Activated T-cell treated with anti-CD3 and anti-CD28 coated beads, Interleukin-2, amount 50 U/mL, for 24 hours (primary cell): ENCODE measurements around the gene ISYNA1.

Source experiments
- DNase-seq: peaks from one replicate; pipeline ENCODE4 v3.0.0-alpha.2; 2020
- H3K27ac Mint-ChIP-seq: 2 replicates; pipeline ENCODE4 v1.8.0; 2020; ENCODE audit warnings: mild to moderate bottlenecking, mixed read lengths
- H3K27me3 Mint-ChIP-seq: 2 replicates; pipeline ENCODE4 v1.8.0; 2020; ENCODE audit warnings: mixed read lengths
- H3K36me3 Mint-ChIP-seq: 2 replicates; pipeline ENCODE4 v1.8.0; 2020; ENCODE audit warnings: low read depth, mixed read lengths
- H3K4me1 Mint-ChIP-seq: 2 replicates; pipeline ENCODE4 v1.8.0; 2020; ENCODE audit warnings: low read depth, mixed read lengths
- H3K4me3 Mint-ChIP-seq: 2 replicates; pipeline ENCODE4 v1.8.0; 2020; ENCODE audit warnings: mild to moderate bottlenecking, moderate library complexity, mixed read lengths
- H3K9me3 Mint-ChIP-seq: 2 replicates; pipeline ENCODE4 v1.8.0; 2020; ENCODE audit warnings: mixed read lengths

Gene ISYNA1

DNA sequence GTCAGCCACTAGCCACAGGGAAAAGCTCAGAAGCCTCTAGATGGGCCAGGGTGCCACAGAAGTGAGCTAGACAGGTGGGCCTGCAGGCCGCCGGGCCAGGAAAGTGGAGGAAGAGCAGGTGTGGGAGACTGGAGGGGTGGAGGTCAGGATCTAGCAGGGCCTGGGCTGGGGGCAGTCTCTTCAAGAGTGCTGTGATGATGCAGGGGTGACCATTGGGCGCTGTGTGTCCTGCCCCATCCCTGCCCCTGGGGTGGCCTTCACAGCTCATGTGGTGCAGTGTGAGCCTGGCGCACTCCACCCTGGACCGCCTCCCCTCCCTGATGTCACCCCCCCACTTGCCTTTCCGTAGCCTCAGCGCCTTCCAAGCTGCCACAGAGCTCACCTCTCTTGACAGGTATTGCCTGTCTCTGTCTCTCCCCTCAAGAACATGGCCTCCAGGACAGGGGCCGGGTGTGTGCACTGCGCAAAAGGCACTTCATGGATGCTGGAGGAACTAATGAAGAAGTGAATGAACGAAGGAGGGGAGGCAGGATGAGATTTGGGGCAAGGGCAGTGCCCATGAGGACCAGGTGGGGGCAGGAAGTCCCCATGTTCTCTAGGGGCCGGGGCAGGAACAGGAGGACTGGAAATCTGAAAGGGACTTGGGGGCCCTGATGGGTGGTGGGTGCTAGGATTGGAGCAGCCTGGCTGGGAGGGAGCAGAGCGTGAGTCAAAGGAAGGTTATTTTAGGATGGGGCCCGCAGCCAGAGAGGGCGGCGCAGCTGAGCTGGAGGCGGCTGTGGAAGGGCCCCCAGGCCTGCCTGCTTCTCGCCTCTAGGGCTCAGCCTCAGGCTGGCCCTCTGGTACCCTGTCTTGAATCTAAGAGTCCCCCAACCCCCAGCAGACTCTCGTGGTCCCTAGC, 12.2 kb downstream of the ISYNA1 start:
- Mint-ChIP-seq H3K4me1 (peaks cover 63% of the 10 kb centered on the region), H3K36me3 (peaks cover 41% of the 10 kb centered on the region), H3K4me3 (no peak overlapping the region), H3K9me3 (no peaks in the 10 kb centered on the region), H3K27ac (peak overlapping the region; percentile 54), H3K27me3 (no peaks in the 10 kb centered on the region)
- DNase-seq = no peak

DNA sequence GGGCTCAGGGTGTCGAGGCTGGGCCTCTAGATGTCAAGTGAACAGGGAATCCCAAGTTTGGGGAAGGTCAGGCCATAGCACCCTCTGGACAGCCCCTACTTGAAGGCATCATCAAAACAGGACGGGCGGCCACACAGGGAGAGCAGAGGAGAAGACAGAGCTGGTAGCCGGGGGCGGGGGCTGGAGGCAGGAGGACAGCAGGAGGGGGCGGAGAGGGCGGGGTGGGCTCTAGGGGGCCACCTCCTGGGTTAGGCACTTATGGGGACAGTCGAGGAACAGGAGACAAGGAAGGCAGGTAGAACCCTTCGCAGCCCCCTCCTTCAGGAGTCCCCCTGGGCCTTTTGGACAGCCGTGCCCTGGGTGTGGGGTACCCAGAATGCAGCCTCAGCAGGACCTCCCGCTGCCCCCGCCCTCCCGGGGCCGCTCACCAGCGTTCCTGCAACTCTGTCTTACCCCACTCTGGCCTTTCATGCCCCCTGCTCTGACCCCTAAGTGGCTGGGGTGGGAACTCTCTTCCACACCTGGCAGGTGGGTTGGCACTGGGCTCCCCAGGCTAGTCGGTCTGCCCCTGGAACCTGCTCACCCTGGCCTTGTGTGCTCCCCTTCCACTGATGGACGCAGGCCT, 12.9 kb downstream of the ISYNA1 start:
- Mint-ChIP-seq H3K27me3 (no peaks in the 10 kb centered on the region), H3K27ac (peak overlapping the region; percentile 54), H3K9me3 (no peaks in the 10 kb centered on the region), H3K36me3 (peaks cover 42% of the 10 kb centered on the region), H3K4me1 (peaks cover 66% of the 10 kb centered on the region), H3K4me3 (no peak overlapping the region)
- no peak for DNase-seq

DNA sequence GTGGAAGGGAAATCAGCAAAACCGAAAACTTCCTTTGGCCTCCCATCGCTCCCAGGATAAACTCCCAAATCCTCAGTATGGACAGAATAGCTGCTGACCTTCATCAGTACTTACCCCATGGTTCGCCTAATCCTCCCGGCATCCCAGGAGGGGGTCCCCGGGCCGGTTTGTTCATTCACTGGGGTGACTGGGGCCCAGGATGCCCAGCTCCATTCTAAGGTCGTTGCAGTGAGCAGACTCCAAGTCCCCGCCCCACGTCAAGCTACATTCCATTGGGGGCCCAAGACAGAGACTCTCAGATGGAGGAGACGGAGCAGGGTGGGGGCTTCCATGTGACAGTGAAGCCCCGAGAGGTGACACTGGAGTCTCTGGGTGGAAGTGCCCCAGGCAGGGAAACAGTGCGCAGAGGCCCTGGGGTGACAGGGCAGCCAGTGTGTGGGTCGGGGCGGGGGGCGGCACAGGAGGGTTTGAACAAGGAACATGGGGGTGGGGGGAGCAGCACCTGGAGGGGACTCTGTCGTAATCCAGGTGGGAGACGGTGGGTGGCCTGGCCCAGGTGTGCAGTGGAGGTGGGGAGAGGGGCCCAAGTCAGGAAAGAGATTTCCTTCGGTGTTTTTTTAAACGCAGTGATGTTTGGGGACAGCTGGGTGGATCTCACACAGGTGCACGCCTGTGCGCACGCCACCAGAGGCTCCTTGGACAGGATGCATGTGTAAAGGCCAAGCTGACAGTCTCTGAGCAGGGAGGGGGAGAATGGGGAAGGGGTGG, 13.6 kb downstream of the ISYNA1 start:
- H3K4me3 Mint-ChIP-seq = no peak overlapping the region

DNA sequence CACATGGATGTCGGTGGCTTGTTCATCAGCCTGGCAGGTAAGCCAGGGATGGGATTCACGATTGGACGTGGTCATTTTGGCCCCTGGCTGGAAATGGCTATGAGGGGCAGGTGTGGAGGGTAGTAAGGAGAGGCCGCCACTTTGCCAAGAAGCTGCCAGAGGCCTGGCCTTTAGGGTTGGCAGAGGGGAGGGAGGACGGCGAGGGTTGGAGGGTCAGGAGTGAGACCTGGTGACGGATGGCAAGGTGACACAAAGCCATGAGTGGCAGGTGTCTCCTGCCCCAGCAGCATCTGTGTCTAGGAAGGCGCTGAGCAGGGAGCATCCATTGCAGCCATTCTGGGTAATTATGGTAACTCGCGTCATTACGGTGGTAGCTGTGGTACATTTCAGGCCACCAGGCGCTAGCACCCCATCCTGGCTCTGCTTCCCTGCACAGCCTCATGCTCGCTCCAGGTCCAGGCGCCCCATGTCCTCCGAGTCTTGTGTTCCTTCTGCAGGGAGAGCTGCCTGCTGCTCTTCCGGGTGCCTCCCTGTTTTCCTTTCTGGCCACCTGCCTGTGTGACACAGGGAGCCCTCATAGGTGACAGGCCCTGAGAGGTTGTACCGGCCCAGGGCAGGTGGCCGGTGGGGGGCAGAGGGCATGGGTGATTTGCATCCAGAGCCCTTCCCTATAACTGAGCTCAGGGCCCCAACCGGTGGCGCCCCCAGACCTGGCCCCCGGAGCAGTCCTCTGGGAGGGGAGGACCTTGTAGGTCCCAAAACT, 14.5 kb downstream of the ISYNA1 start:
- Mint-ChIP-seq H3K27me3 (peaks cover 6% of the 10 kb centered on the region), H3K27ac (peak overlapping the region; percentile 87), H3K36me3 (peaks cover 42% of the 10 kb centered on the region), H3K4me3 (peak overlapping the region; percentile 87), H3K4me1 (peaks cover 64% of the 10 kb centered on the region), H3K9me3 (no peaks in the 10 kb centered on the region)
- DNase-seq = no peak

More for the DNA sequence above, 13.6 kb downstream of the ISYNA1 start:
- Mint-ChIP-seq H3K27ac (no peak overlapping the region), H3K27me3 (no peaks in the 10 kb centered on the region), H3K36me3 (peaks cover 42% of the 10 kb centered on the region), H3K4me1 (peaks cover 60% of the 10 kb centered on the region), H3K9me3 (no peaks in the 10 kb centered on the region)
- DNase-seq = no peak

DNA sequence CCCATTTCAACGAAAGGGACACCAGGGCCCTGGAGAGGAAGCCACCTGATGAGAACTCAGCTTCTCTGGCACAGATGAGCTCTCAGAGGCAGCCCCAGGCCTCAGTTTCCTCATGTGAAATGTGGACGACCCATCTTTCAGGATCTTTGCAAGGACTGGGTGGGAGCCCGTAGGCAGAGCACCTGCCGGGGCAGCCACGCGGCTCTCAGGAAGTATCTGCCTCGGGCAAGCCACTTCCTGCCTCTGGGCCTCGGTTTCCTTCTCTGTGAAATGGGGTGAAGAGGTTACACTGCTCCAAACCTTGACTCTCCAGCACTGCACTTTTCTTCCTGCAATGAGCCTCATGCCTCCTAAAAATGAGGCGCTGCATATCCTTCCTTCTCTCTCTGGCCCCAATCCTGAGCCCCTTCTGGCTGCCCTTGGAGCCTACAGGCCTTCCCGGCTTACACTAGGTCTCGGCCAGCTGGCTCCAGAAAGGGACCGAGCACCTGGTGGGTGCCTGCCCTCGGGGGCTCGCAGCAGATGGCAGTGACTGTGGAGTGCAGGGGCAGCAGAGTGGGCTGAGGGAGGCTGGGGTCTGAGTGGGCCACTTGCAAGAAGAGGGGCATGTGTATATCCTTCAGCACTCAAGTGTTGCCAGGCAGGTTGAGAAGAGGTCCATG, 15.3 kb downstream of the ISYNA1 start:
- Mint-ChIP-seq H3K4me1 (peaks cover 69% of the 10 kb centered on the region), H3K27me3 (peaks cover 14% of the 10 kb centered on the region), H3K36me3 (peaks cover 39% of the 10 kb centered on the region), H3K27ac (peak overlapping the region; percentile 87), H3K9me3 (no peaks in the 10 kb centered on the region), H3K4me3 (peak overlapping the region; percentile 87)
- DNase-seq = peak; percentile 48

DNA sequence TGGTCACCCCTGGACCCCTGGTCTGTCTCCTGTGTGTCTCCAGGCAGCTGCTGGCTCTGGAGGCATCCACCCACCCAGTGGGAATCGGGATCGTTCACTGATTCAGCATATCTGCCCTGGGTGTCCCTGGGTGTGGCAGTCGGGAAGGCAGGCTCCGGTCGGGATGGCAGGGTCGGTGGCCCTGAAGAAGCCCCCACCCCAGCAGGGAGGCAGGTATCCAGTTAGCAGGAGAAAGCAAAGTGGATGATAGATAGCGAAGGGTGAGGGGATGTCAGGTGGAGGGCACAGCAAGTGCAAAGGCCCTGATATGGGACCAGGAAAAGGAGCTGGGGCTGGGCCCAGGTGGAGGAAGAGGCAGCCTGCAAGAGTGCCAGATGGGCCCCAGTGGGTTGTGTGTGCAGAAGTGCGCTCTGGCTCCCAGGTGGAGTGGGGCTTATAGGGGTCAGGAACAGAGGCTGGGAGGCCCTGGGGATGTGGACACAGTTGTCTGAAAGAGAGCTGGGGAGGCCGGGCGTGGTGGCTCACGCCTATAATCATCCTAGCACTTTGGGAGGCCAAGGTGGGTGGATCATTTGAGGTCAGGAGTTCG, 16.5 kb downstream of the ISYNA1 start:
- H3K36me3 Mint-ChIP-seq = peaks cover 35% of the 10 kb centered on the region
- H3K9me3 Mint-ChIP-seq = no peaks in the 10 kb centered on the region
- H3K4me3 Mint-ChIP-seq = peak overlapping the region; percentile 87
- peak overlapping the region; percentile 87 for H3K27ac Mint-ChIP-seq
- peak; percentile 37 for DNase-seq
- H3K27me3 Mint-ChIP-seq = peaks cover 23% of the 10 kb centered on the region
- H3K4me1 Mint-ChIP-seq = peaks cover 76% of the 10 kb centered on the region

DNA sequence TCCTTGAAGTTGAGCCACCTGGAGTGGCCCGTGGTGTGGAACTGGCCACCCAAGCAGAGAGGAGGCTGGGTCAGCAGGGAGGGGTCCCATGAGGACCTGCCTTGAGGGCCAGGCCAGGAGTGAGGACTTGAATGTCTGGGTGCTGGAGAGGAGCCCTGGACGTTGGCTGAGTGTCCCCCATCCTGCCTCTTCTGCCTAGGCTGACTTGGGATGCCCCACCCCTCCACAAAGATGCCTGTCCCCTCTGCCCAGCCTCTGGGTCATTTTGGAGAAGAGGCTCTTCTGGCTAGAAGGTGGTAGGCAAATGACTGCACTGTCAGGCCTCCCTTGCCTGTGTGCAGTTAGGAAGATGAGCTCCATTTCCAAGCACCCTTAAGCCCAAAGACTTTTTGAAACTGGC, 17.0 kb downstream of the ISYNA1 start:
- peak; percentile 35 for DNase-seq
- H3K4me3 Mint-ChIP-seq = peak overlapping the region; percentile 87
- peaks cover 27% of the 10 kb centered on the region for H3K27me3 Mint-ChIP-seq
- H3K9me3 Mint-ChIP-seq = no peaks in the 10 kb centered on the region
- peak overlapping the region; percentile 87 for H3K27ac Mint-ChIP-seq
- H3K4me1 Mint-ChIP-seq = peaks cover 76% of the 10 kb centered on the region
- peaks cover 33% of the 10 kb centered on the region for H3K36me3 Mint-ChIP-seq

DNA sequence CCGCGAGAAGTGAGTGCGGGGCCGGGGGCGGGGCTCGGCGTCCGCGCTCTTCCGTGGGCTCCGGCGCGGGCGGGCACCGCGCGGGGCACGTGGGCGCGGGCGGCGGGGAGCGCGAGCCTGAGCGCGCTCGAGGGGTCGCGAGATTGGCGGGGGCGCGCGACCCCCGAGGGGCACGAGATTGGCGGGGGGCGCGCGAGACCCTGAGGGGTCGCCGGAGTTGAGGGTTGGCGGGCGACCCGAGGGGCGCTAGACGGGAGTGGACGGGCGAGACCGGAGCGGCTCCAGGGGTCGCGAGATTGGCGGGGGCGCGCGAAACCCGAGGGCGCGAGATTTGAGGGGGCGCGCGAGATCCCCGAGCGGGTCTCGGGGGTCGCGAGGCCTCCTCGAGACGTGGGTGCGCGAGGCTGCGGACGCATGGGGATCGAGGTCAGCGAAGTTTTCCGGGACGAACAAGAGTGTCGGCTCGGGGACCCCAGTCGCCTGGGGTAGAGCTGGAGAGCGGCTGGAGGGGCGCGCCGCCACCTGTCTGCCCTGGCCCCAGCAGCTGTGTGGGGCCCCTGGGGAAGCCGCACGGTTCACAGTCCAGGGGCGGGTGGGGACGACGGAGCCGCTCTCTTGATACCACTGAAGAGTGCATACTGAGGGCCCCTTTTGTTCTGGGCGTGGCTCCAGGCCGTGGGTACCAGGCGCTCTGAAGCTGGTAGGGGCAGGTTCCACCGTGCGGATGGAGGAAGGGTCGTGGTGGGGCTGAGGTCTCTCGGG, 18.1 kb downstream of the ISYNA1 start:
- Mint-ChIP-seq H3K4me1 (peaks cover 78% of the 10 kb centered on the region), H3K4me3 (peak overlapping the region; percentile 87), H3K27ac (peak overlapping the region; percentile 87), H3K36me3 (peaks cover 31% of the 10 kb centered on the region), H3K9me3 (no peaks in the 10 kb centered on the region), H3K27me3 (peaks cover 34% of the 10 kb centered on the region)
- peak; percentile 72 for DNase-seq

DNA sequence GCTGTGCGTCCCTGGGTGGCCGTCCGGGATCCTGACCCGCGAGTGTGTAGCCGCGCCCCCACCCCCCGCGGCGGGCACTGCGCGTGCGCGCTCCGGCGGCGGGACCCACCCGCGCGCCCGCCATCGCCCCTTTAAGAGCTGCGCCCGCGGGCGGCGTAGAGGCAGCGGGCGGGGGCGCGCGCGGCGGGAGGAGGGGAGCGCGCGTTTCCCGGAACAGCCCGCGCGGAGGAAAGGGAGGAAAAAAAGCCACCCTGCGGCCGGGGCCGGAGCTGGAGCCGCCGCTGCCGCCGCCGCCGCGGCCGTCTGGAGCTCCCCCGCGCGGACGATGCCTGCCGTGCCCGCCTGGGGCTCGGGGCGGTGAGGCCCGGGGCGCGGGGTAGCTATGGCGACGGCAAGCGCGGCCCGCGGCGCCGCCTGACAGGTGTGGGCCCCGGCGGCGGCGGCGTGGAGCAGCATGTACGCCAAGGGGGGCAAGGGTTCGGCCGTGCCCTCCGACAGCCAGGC, 18.7 kb downstream of the ISYNA1 start, which contains the start of gene SSBP4:
SSBP4 (plus strand) TSS at position 204 of the 504 bp plus-strand sequence; CDS start at position 455, 251 bp downstream.
- Mint-ChIP-seq H3K9me3 (no peaks in the 10 kb centered on the region), H3K27ac (peak within 1 kb of the TSS; percentile 87), H3K27me3 (peaks cover 40% of the 10 kb centered on the region), H3K36me3 (peaks cover 31% of the 10 kb centered on the region), H3K4me1 (peaks cover 81% of the 10 kb centered on the region), H3K4me3 (peak within 1 kb of the TSS; percentile 87)
- peak; percentile 83 for DNase-seq

DNA sequence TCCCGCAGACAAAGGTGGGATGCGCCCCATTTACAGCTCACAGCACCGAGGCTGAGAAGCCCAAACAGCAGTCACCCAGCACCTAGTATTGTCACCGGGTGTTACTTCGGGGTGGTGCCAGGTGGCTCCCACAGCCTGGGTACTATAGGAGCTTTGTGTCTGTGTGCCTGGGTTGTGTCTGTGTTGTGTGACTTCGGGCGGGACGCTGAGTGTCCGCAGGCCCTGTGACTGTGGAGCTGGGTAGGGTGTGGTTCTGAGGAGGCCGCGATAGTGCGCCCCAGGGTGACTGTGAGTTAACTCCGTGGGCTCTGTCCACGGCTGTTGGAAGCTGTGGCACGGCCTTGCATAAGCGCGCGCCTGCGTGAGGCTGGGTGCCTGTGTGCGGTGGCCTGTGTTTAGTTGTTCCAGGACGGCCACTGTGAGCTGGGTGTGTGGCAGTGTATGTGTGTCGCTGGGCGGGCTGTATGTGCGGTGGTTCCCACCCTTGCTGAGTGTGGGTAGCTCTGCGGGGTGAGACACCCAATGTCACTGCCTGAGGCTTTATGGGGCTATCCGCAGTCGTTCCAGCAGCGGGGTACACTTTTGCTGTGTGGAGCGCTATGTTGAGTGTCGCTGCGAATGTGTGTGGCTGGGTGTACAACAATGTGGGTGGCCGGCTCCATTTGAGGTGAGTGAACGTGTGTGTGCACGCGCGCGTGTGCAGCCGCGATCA, 19.3 kb downstream of the ISYNA1 start:
- peaks cover 77% of the 10 kb centered on the region for H3K4me1 Mint-ChIP-seq
- peak overlapping the region; percentile 75 for H3K4me3 Mint-ChIP-seq
- peaks cover 29% of the 10 kb centered on the region for H3K36me3 Mint-ChIP-seq
- peak overlapping the region; percentile 82 for H3K27ac Mint-ChIP-seq
- peaks cover 44% of the 10 kb centered on the region for H3K27me3 Mint-ChIP-seq
- H3K9me3 Mint-ChIP-seq = no peaks in the 10 kb centered on the region
- no peak for DNase-seq

DNA sequence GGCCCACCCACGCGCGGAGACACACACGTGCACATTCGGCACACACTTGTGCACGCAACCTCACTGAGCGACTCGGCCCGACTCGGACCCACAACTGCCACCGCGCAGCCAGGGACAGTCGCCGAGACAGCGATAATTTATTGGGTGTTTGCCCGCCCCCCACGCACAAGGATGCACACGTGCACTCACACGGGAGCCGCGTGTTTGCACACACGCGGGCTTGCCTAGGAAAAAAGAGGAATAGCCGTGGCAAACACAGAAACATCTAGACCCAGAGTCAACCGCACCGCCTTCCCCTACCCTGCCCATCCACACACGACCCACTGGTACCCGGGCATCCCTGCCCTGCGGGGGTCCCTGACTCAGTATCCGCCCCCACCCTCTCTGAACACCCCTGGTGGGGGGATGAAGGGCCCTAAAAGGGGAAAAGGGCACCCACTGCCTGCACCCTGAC, 19.9 kb downstream of the ISYNA1 start:
- Mint-ChIP-seq H3K36me3 (peaks cover 26% of the 10 kb centered on the region), H3K27ac (peak overlapping the region; percentile 82), H3K27me3 (peaks cover 48% of the 10 kb centered on the region), H3K9me3 (no peaks in the 10 kb centered on the region), H3K4me1 (peaks cover 72% of the 10 kb centered on the region), H3K4me3 (peak overlapping the region; percentile 75)
- DNase-seq = peak; percentile 63
